Type B pancreatic cell (in vitro differentiated cells): Measurements from ENCODE around the gene STAT3. TPM values are rescaled to one million over a fixed set of nuclear protein-coding genes. Genes with fewer than 3 reads are reported as not detected.
"Not testable (repeated sequence)": the region's sequence is repeated elsewhere in the genome, so short reads cannot be mapped to it uniquely, and the experiment has no call there.

ENCODE experiments used
- DNase-seq: peaks from one replicate; pipeline ENCODE4 v3.0.0; 2021; ENCODE audit warnings: mixed read lengths; ENCODE audit not compliant: unreplicated experiment; ENCODE audit errors: extremely low spot score
- H3K27ac Mint-ChIP-seq: 2 replicates; pipeline ENCODE4 v1.8.0; 2021; ENCODE audit warnings: mild to moderate bottlenecking, mixed read lengths
- H3K27me3 Mint-ChIP-seq: 2 replicates; pipeline ENCODE4 v1.8.0; 2021; ENCODE audit warnings: mixed read lengths
- H3K36me3 Mint-ChIP-seq: 2 replicates; pipeline ENCODE4 v1.8.0; 2021; ENCODE audit warnings: mixed read lengths
- H3K4me1 Mint-ChIP-seq: one replicate; pipeline ENCODE4 v1.8.0; 2021; ENCODE audit warnings: mixed read lengths; ENCODE audit not compliant: unreplicated experiment
- H3K4me3 Mint-ChIP-seq: 2 replicates; pipeline ENCODE4 v1.8.0; 2021; ENCODE audit warnings: mild to moderate bottlenecking, mixed read lengths
- H3K9me3 Mint-ChIP-seq: 2 replicates; pipeline ENCODE4 v1.8.0; 2021; ENCODE audit warnings: mixed read lengths
- total RNA-seq: library from RNA; stranded (reverse); gene quantifications from 2 replicates; pipeline ENCODE4 v1.2.1, GENCODE V29; 2021; ENCODE audit warnings: low replicate concordance
- TF ChIP-seq, protein P1 (sequence below): fragments of 200-600 bp; sonication (generic); conservative IDR thresholded peaks from 2 replicates; pipeline ENCODE4 v1.5.0; 2021; ENCODE audit warnings: antibody characterized with exemption, mild to moderate bottlenecking

The STAT3 gene
- total RNA-seq, 1 donor from 2014 or later = 64.9 TPM

GRCh38 chr17:42309142-42309541, 79.1 kb downstream of the STAT3 start:
- Mint-ChIP-seq H3K4me1 (peaks cover 16% of the 10 kb centered on the region), H3K9me3 (no peaks in the 10 kb centered on the region), H3K27ac (no peak overlapping the region), H3K36me3 (no peaks in the 10 kb centered on the region), H3K27me3 (no peaks in the 10 kb centered on the region), H3K4me3 (no peak overlapping the region)
- TF ChIP-seq, protein P1, sequence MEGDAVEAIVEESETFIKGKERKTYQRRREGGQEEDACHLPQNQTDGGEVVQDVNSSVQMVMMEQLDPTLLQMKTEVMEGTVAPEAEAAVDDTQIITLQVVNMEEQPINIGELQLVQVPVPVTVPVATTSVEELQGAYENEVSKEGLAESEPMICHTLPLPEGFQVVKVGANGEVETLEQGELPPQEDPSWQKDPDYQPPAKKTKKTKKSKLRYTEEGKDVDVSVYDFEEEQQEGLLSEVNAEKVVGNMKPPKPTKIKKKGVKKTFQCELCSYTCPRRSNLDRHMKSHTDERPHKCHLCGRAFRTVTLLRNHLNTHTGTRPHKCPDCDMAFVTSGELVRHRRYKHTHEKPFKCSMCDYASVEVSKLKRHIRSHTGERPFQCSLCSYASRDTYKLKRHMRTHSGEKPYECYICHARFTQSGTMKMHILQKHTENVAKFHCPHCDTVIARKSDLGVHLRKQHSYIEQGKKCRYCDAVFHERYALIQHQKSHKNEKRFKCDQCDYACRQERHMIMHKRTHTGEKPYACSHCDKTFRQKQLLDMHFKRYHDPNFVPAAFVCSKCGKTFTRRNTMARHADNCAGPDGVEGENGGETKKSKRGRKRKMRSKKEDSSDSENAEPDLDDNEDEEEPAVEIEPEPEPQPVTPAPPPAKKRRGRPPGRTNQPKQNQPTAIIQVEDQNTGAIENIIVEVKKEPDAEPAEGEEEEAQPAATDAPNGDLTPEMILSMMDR = no peak
- no peak for DNase-seq

- Mint-ChIP-seq H3K27me3 (no peaks in the 10 kb centered on the region), H3K36me3 (no peaks in the 10 kb centered on the region), H3K4me3 (no peak overlapping the region), H3K27ac (no peak overlapping the region), H3K4me1 (peaks cover 16% of the 10 kb centered on the region), H3K9me3 (no peaks in the 10 kb centered on the region)
- no peak for DNase-seq
- TF ChIP-seq, protein P1 = no peak
Measured at GRCh38 chr17:42308446-42308845, 79.8 kb downstream of the STAT3 start.

- no peak overlapping the region for H3K27ac Mint-ChIP-seq
- no peak overlapping the region for H3K4me3 Mint-ChIP-seq
- H3K4me1 Mint-ChIP-seq = peaks cover 16% of the 10 kb centered on the region
- no peaks in the 10 kb centered on the region for H3K36me3 Mint-ChIP-seq
- no peak for DNase-seq
- TF ChIP-seq, protein P1 = no peak
- H3K27me3 Mint-ChIP-seq = no peaks in the 10 kb centered on the region
- no peaks in the 10 kb centered on the region for H3K9me3 Mint-ChIP-seq
Measured at GRCh38 chr17:42307362-42307927, 80.8 kb downstream of the STAT3 start.

DNA sequence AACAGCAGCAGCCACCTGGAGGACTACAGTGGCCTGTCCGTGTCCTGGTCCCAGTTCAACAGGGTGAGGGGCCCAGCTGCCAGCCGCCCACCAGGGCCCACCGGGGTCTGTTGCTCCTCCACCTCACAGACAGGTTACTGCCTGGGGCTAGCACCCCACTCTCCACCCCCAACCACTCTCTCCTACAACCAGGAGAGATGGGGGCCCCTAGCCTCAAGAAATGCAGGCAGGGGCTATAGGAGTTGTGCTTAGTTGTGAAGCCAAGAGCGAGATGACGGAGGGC, 81.9 kb downstream of the STAT3 start:
- DNase-seq = no peak
- Mint-ChIP-seq H3K27me3 (peaks cover 2% of the 10 kb centered on the region), H3K9me3 (no peaks in the 10 kb centered on the region), H3K36me3 (no peaks in the 10 kb centered on the region), H3K27ac (no peak overlapping the region), H3K4me3 (no peak overlapping the region), H3K4me1 (peaks cover 9% of the 10 kb centered on the region)
- TF ChIP-seq, protein P1 = no peak

- TF ChIP-seq, protein P1 = no peak
- no peaks in the 10 kb centered on the region for H3K36me3 Mint-ChIP-seq
Measured at GRCh38 chr17:42305543-42306384, 82.5 kb downstream of the STAT3 start.

DNA sequence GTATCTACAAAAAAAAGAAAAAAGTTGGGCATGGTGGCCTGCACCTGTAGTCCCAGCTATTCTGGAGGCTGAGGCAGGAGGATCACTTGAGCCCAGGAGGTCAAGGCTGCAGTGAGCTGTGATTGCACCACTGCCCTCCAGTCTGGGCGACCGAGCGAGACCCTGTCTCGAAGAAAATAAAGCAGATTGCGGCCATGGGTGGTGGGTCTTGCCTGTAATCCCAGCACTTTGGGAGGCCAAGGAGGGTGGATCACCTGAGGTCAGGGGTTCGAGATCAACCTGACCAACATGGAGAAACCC, 83.3 kb downstream of the STAT3 start:
- H3K9me3 Mint-ChIP-seq, H3K4me1 Mint-ChIP-seq, H3K27ac Mint-ChIP-seq, H3K27me3 Mint-ChIP-seq, H3K36me3 Mint-ChIP-seq, H3K4me3 Mint-ChIP-seq, DNase-seq: not testable (repeated sequence)

More at GRCh38 chr17:42305543-42306384, 82.5 kb downstream of the STAT3 start:
- DNase-seq = no peak
- H3K4me3 Mint-ChIP-seq = no peak overlapping the region
- peaks cover 3% of the 10 kb centered on the region for H3K27me3 Mint-ChIP-seq
- no peaks in the 10 kb centered on the region for H3K9me3 Mint-ChIP-seq
- no peak overlapping the region for H3K27ac Mint-ChIP-seq
- H3K4me1 Mint-ChIP-seq = peaks cover 3% of the 10 kb centered on the region
